HL-60 (cell line): Measurements from ENCODE around the gene SLC38A9.

Source experiments
- DNase-seq, 2 experiments: peaks; one replicate each; pipeline ENCODE4 v3.0.0-alpha.2; 2010 to 2020; ENCODE audit warnings: low read depth in 1 of 2, low spot score in 1 of 2
- H3K27ac ChIP-seq: fragments of 250-450 bp; sonication (Bioruptor Pico); replicated peaks from 2 replicates; pipeline ENCODE4 v1.5.1; 2020; ENCODE audit warnings: mild to moderate bottlenecking, moderate library complexity
- H3K27me3 ChIP-seq: fragments of 250-450 bp; sonication (Bioruptor Pico); 2 replicates; pipeline ENCODE4 v1.5.1; 2021; ENCODE audit warnings: mild to moderate bottlenecking, moderate library complexity; ENCODE audit not compliant: insufficient read depth, poor library complexity, severe bottlenecking
- H3K4me3 ChIP-seq: replicated peaks from 2 replicates; pipeline ENCODE4 v1.5.1; 2011; ENCODE audit warnings: mild to moderate bottlenecking, control low read depth, low read length; ENCODE audit not compliant: insufficient read depth
- CTCF ChIP-seq: IDR thresholded peaks from one replicate; pipeline ENCODE4 v1.5.1; 2011; ENCODE audit warnings: low read length, control low read depth, inconsistent platforms; ENCODE audit not compliant: insufficient read depth
- GABPA ChIP-seq: IDR thresholded peaks from 2 replicates; pipeline ENCODE4 v1.6.1; 2012; ENCODE audit warnings: low read depth
- POLR2AphosphoS5 ChIP-seq: IDR thresholded peaks from 2 replicates; pipeline ENCODE4 v1.6.1; 2012; ENCODE audit warnings: low read depth
- REST ChIP-seq: IDR thresholded peaks from 2 replicates; pipeline ENCODE4 v1.6.1; 2012; ENCODE audit warnings: low read depth; ENCODE audit not compliant: insufficient replicate concordance
- SPI1 ChIP-seq: IDR thresholded peaks from 2 replicates; pipeline ENCODE4 v1.6.1; 2012; ENCODE audit warnings: low read depth, mild to moderate bottlenecking, borderline replicate concordance

Gene SLC38A9

GRCh38 chr5:55594671-55595070 is 117.5 kb downstream of the SLC38A9 start:
- no peak for DNase-seq
- Histone ChIP-seq H3K4me3 (no peak overlapping the region), H3K27ac (no peak overlapping the region; the same call in 1 of the 2 replicates), H3K27me3 (no peaks in the 10 kb centered on the region)
- no peak for TF ChIP-seq REST
- TF ChIP-seq SPI1: no peak
- TF ChIP-seq CTCF: no peak
- no peak for TF ChIP-seq POLR2AphosphoS5
- TF ChIP-seq GABPA: no peak

GRCh38 chr5:55593115-55593472 is 119.0 kb downstream of the SLC38A9 start:
- no peak for DNase-seq
- TF ChIP-seq CTCF: no peak
- no peak for TF ChIP-seq POLR2AphosphoS5
- no peak for TF ChIP-seq GABPA
- TF ChIP-seq REST: no peak
- TF ChIP-seq SPI1: no peak
- Histone ChIP-seq H3K4me3 (no peak overlapping the region), H3K27me3 (no peaks in the 10 kb centered on the region), H3K27ac (peak overlapping the region; percentile 64)

- Histone ChIP-seq H3K27me3 (no peaks in the 10 kb centered on the region), H3K4me3 (no peak overlapping the region), H3K27ac (peak overlapping the region; percentile 64)
- no peak for TF ChIP-seq SPI1
- DNase-seq: no peak
Measured at GRCh38 chr5:55592388-55593114, 119.6 kb downstream of the SLC38A9 start.

- DNase-seq: no peak
- TF ChIP-seq SPI1: no peak
- no peak for TF ChIP-seq POLR2AphosphoS5
- TF ChIP-seq REST: no peak
- no peak for TF ChIP-seq GABPA
- TF ChIP-seq CTCF: no peak
- H3K27ac ChIP-seq: peak overlapping the region; percentile 74
- no peak overlapping the region for H3K4me3 ChIP-seq
- no peaks in the 10 kb centered on the region for H3K27me3 ChIP-seq
Measured at GRCh38 chr5:55591686-55592085, 120.4 kb downstream of the SLC38A9 start.
